Astrocyte (in vitro differentiated cells and primary cell): ENCODE results near the gene TFEB. TPM values are rescaled to one million over a fixed set of nuclear protein-coding genes. Genes with fewer than 3 reads are reported as not detected.
A peak's percentile ranks its signal among the peaks of the same experiment; 100 is the strongest.

Experiments
- DNase-seq: peaks from one replicate; pipeline ENCODE4 v3.0.0-alpha.2; 2010; ENCODE audit warnings: low read depth
- FAIRE-seq: peaks from 2 replicates; lab custom pipeline; 2011; peaks lifted over from hg19 to GRCh38; lab: Jason Lieb, UNC
- H2AFZ ChIP-seq: 2 replicates; pipeline ENCODE4 v1.6.0; 2012; ENCODE audit warnings: low read depth, low read length, inconsistent platforms
- H3K27ac ChIP-seq: 2 replicates; pipeline ENCODE4 v1.5.1; 2011; ENCODE audit warnings: low read depth, low read length, inconsistent platforms
- H3K27me3 ChIP-seq: 2 replicates; pipeline ENCODE4 v1.6.0; 2011; ENCODE audit warnings: low read length, inconsistent platforms; ENCODE audit not compliant: insufficient read depth
- H3K36me3 ChIP-seq: 2 replicates; pipeline ENCODE4 v1.5.1; 2011; ENCODE audit warnings: low read length, inconsistent platforms; ENCODE audit not compliant: insufficient read depth
- H3K4me1 ChIP-seq: 2 replicates; pipeline ENCODE4 v1.5.1; 2011; ENCODE audit warnings: low read length, inconsistent platforms; ENCODE audit not compliant: insufficient read depth
- H3K4me2 ChIP-seq: 2 replicates; pipeline ENCODE4 v1.6.0; 2012; ENCODE audit warnings: low read length, inconsistent platforms
- H3K4me3 ChIP-seq: 2 replicates; pipeline ENCODE4 v1.5.1; 2011; ENCODE audit warnings: low read depth, mild to moderate bottlenecking, low read length, inconsistent platforms; ENCODE audit not compliant: insufficient read depth
- H3K79me2 ChIP-seq: 2 replicates; pipeline ENCODE4 v1.6.0; 2012; ENCODE audit warnings: mild to moderate bottlenecking, low read length, inconsistent platforms; ENCODE audit not compliant: insufficient read depth
- H3K9ac ChIP-seq: 2 replicates; pipeline ENCODE4 v1.6.0; 2012; ENCODE audit warnings: mild to moderate bottlenecking, low read length, inconsistent platforms
- H3K9me3 ChIP-seq: 2 replicates; pipeline ENCODE4 v1.5.1; 2012; ENCODE audit warnings: low read depth, mild to moderate bottlenecking, low read length, inconsistent platforms; ENCODE audit not compliant: insufficient read depth
- H4K20me1 ChIP-seq: 2 replicates; pipeline ENCODE4 v1.6.0; 2012; ENCODE audit warnings: low read length, inconsistent platforms; ENCODE audit not compliant: insufficient read depth
- H3K27ac Mint-ChIP-seq: one replicate; pipeline ENCODE4 v1.8.0; 2021; ENCODE audit warnings: mild to moderate bottlenecking, mixed read lengths; ENCODE audit not compliant: unreplicated experiment
- H3K27me3 Mint-ChIP-seq: one replicate; pipeline ENCODE4 v1.8.0; 2021; ENCODE audit warnings: low read depth, mixed read lengths; ENCODE audit not compliant: unreplicated experiment
- H3K36me3 Mint-ChIP-seq: one replicate; pipeline ENCODE4 v1.8.0; 2021; ENCODE audit warnings: low read depth, mixed read lengths; ENCODE audit not compliant: unreplicated experiment
- H3K4me1 Mint-ChIP-seq: one replicate; pipeline ENCODE4 v1.8.0; 2021; ENCODE audit warnings: low read depth, mixed read lengths; ENCODE audit not compliant: unreplicated experiment
- H3K4me3 Mint-ChIP-seq: one replicate; pipeline ENCODE4 v1.8.0; 2021; ENCODE audit warnings: mild to moderate bottlenecking, moderate library complexity, mixed read lengths; ENCODE audit not compliant: unreplicated experiment
- H3K9me3 Mint-ChIP-seq: one replicate; pipeline ENCODE4 v1.8.0; 2021; ENCODE audit warnings: mild to moderate bottlenecking, mixed read lengths; ENCODE audit not compliant: unreplicated experiment
- CTCF ChIP-seq: IDR thresholded peaks from 2 replicates; pipeline ENCODE4 v1.5.1; 2011; ENCODE audit warnings: low read depth, mild to moderate bottlenecking, inconsistent platforms, low read length, moderate library complexity; ENCODE audit not compliant: insufficient read depth
- EZH2 ChIP-seq: IDR thresholded peaks from 2 replicates; pipeline ENCODE4 v1.6.1; 2012; ENCODE audit warnings: mild to moderate bottlenecking, low read length, inconsistent platforms; ENCODE audit not compliant: insufficient read depth
- total RNA-seq: library from RNA; stranded (reverse); gene quantifications from 2 replicates; pipeline ENCODE4 v1.2.1, GENCODE V29; 2021

Gene TFEB
- total RNA-seq, 1 donor from 2014 or later, result 4.7 TPM

GRCh38 chr6:41758641-41759035 lies 23.2 kb upstream of the TFEB start:
- Mint-ChIP-seq H3K27me3 (peaks cover 16% of the 10 kb centered on the region), H3K36me3 (no peaks in the 10 kb centered on the region), H3K27ac (peak overlapping the region; percentile 53), H3K9me3 (peaks cover 2% of the 10 kb centered on the region), H3K4me3 (no peak overlapping the region), H3K4me1 (peaks cover 13% of the 10 kb centered on the region)
- H4K20me1 ChIP-seq, result no peaks in the 10 kb centered on the region
- H3K27me3 ChIP-seq, result peaks cover 9% of the 10 kb centered on the region
- no peak for DNase-seq
- H3K36me3 ChIP-seq, result no peaks in the 10 kb centered on the region
- no peak for TF ChIP-seq CTCF
- no peak for TF ChIP-seq EZH2
- FAIRE-seq, result no peak
- H3K9ac ChIP-seq, result no peak overlapping the region
- H3K4me2 ChIP-seq, result no peak overlapping the region
- H3K4me1 ChIP-seq, result no peaks in the 10 kb centered on the region
- no peak overlapping the region for H2AFZ ChIP-seq
- H3K27ac ChIP-seq, result no peak overlapping the region
- no peaks in the 10 kb centered on the region for H3K9me3 ChIP-seq
- no peaks in the 10 kb centered on the region for H3K79me2 ChIP-seq
- no peak overlapping the region for H3K4me3 ChIP-seq

- Histone ChIP-seq H3K36me3 (no peaks in the 10 kb centered on the region), H3K79me2 (no peaks in the 10 kb centered on the region), H2AFZ (no peak overlapping the region), H3K27ac (no peak overlapping the region), H3K9me3 (no peaks in the 10 kb centered on the region), H3K4me2 (no peak overlapping the region), H3K4me1 (no peaks in the 10 kb centered on the region), H3K4me3 (no peak overlapping the region), H4K20me1 (no peaks in the 10 kb centered on the region), H3K9ac (no peak overlapping the region), H3K27me3 (peaks cover 13% of the 10 kb centered on the region)
- peak overlapping the region; percentile 53 for H3K27ac Mint-ChIP-seq
- DNase-seq (peak; percentile 25), FAIRE-seq (no peak)
- no peak overlapping the region for H3K4me3 Mint-ChIP-seq
- peaks cover 17% of the 10 kb centered on the region for H3K27me3 Mint-ChIP-seq
- H3K4me1 Mint-ChIP-seq, result peaks cover 13% of the 10 kb centered on the region
- TF ChIP-seq CTCF, result no peak
- TF ChIP-seq EZH2, result no peak
- H3K9me3 Mint-ChIP-seq, result peaks cover 2% of the 10 kb centered on the region
- no peaks in the 10 kb centered on the region for H3K36me3 Mint-ChIP-seq
Measured at GRCh38 chr6:41757931-41758640, 22.7 kb upstream of the TFEB start.

DNA sequence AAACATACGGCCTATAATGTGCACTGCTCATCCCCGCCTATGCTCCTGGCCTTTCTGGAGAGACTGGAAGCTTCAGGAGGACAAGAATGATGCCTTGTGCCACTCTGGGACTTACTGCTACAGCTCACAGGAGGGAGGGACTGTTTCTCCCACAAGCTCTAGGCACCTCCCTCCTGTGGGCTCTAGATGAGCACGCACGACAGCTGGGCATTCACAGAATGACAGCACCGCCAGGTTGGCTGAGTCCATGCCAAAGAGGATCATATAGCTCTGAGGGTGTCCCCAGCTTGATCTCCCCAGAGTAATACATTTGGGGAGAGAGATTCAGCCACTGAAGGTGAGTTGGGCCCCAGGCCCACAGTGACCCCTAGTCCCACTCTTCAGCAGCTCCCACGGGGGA lies 21.9 kb upstream of the TFEB start:
- no peaks in the 10 kb centered on the region for H3K9me3 ChIP-seq
- FAIRE-seq (no peak), DNase-seq (no peak)
- TF ChIP-seq CTCF (no peak), EZH2 (no peak)
- no peak overlapping the region for H3K4me3 Mint-ChIP-seq
- H3K4me1 ChIP-seq, result no peaks in the 10 kb centered on the region
- no peaks in the 10 kb centered on the region for H3K36me3 ChIP-seq
- H3K4me1 Mint-ChIP-seq, result peaks cover 13% of the 10 kb centered on the region
- no peak overlapping the region for H3K27ac Mint-ChIP-seq
- H3K9me3 Mint-ChIP-seq, result no peaks in the 10 kb centered on the region
- no peak overlapping the region for H3K27ac ChIP-seq
- H3K9ac ChIP-seq, result no peak overlapping the region
- no peaks in the 10 kb centered on the region for H3K36me3 Mint-ChIP-seq
- H3K4me2 ChIP-seq, result no peak overlapping the region
- H3K27me3 Mint-ChIP-seq, result peaks cover 13% of the 10 kb centered on the region
- no peaks in the 10 kb centered on the region for H3K79me2 ChIP-seq
- no peak overlapping the region for H2AFZ ChIP-seq
- H3K27me3 ChIP-seq, result peaks cover 13% of the 10 kb centered on the region
- no peak overlapping the region for H3K4me3 ChIP-seq
- no peaks in the 10 kb centered on the region for H4K20me1 ChIP-seq
